Caco-2 (cell line): ENCODE data around the gene KATNAL1. TPM values are rescaled to one million over a fixed set of nuclear protein-coding genes. Genes with fewer than 3 reads are reported as not detected.

Experiments used
- BruUV-seq: library from RNA; stranded (reverse); fragments of 400-500 nt; replicated peaks from 2 replicates; lab custom pipeline; 2021; lab: Mats Ljungman, UMichigan
- CTCF ChIA-PET: fragments of 300-600 bp; sonication (Branson Sonifier 250); formaldehyde crosslinking; loops from one replicate; lab custom pipeline; 2022; ENCODE audit warnings: antibody characterized with exemption; lab: Charles Lee
- POLR2A ChIA-PET: fragments of 300-600 bp; sonication (Branson Sonifier 250); formaldehyde crosslinking; loops from one replicate; lab custom pipeline; 2022; ENCODE audit warnings: antibody characterized with exemption; lab: Charles Lee
- DNase-seq, 2 experiments: peaks; one replicate each; pipeline versions ENCODE4 v3.0.0 to v3.0.0-alpha.2; 2020 to 2022
- H3K27me3 ChIP-seq: replicated peaks from 2 replicates; pipeline ENCODE4 v1.6.0; 2011; ENCODE audit warnings: low read length; ENCODE audit not compliant: control insufficient read depth, insufficient read depth
- H3K36me3 ChIP-seq: 2 replicates; pipeline ENCODE4 v1.5.1; 2011; ENCODE audit warnings: low read length; ENCODE audit not compliant: control insufficient read depth, insufficient read depth
- H3K4me1 ChIP-seq: fragments of 250-450 bp; sonication (Bioruptor Pico); 2 replicates; pipeline ENCODE4 v1.5.1; 2020; ENCODE audit warnings: mild to moderate bottlenecking
- H3K4me3 ChIP-seq: 2 replicates; pipeline ENCODE4 v1.5.1; 2011; ENCODE audit warnings: low read depth, mild to moderate bottlenecking, control low read depth, low read length
- H3K9me3 ChIP-seq: fragments of 250-450 bp; sonication (Bioruptor Pico); 2 replicates; pipeline ENCODE4 v1.5.1; 2020; ENCODE audit warnings: mild to moderate bottlenecking, moderate library complexity
- H3K27ac Mint-ChIP-seq: one replicate; pipeline ENCODE4 v1.8.0; 2022; ENCODE audit warnings: mixed read lengths; ENCODE audit not compliant: unreplicated experiment
- H3K27me3 Mint-ChIP-seq: one replicate; pipeline ENCODE4 v1.8.0; 2022; ENCODE audit warnings: mixed read lengths; ENCODE audit not compliant: insufficient read depth, unreplicated experiment
- H3K36me3 Mint-ChIP-seq: one replicate; pipeline ENCODE4 v1.8.0; 2022; ENCODE audit warnings: mild to moderate bottlenecking, mixed read lengths; ENCODE audit not compliant: insufficient read depth, unreplicated experiment
- H3K4me1 Mint-ChIP-seq: one replicate; pipeline ENCODE4 v1.8.0; 2022; ENCODE audit warnings: low read depth, mixed read lengths; ENCODE audit not compliant: unreplicated experiment
- H3K4me3 Mint-ChIP-seq: one replicate; pipeline ENCODE4 v1.8.0; 2022; ENCODE audit warnings: mild to moderate bottlenecking, moderate library complexity, mixed read lengths; ENCODE audit not compliant: unreplicated experiment
- H3K9me3 Mint-ChIP-seq: one replicate; pipeline ENCODE4 v1.8.0; 2022; ENCODE audit warnings: mixed read lengths; ENCODE audit not compliant: unreplicated experiment
- intact Hi-C: fragments of 100-400 bp; cut with micrococcal nuclease; formaldehyde crosslinking; loops from one replicate; pipeline ENCODE4 v1.10.0; 2022; ENCODE audit not compliant: unreplicated experiment
- total RNA-seq: library from RNA; stranded (reverse); gene quantifications from 2 replicates; pipeline ENCODE4 v1.2.3, GENCODE V29; 2022
- TF ChIP-seq, protein P1 (sequence below), 2 experiments: fragments of 200-600 bp in 1 of 2; IDR thresholded peaks; 1 replicate in 1 of 2; 2 replicates in 1 of 2; pipeline versions ENCODE4 v1.5.1 to v1.8.0; 2011 to 2022; ENCODE audit warnings: antibody characterized with exemption in 1 of 2, control low read depth in 1 of 2, inconsistent platforms in 1 of 2, low read depth in 1 of 2, low read length in 1 of 2, mild to moderate bottlenecking in 1 of 2, moderate library complexity in 1 of 2; ENCODE audit not compliant: insufficient read depth in 1 of 2, severe bottlenecking in 1 of 2, unreplicated experiment in 1 of 2

Gene KATNAL1
- total RNA-seq, 1 experiment from 2014 or later = 8.1 TPM

- ChIA-PET POLR2A (no interaction called here), CTCF (interaction anchor here (0.7 kb wide), 1 partner anchor 138 kb away, joined by 7 read pairs; no protein-coding TSS in a partner anchor)
- H3K4me1 ChIP-seq = peaks cover 3% of the 10 kb centered on the region; the same call in 1 of the 2 replicates
- Mint-ChIP-seq H3K36me3 (no peaks in the 10 kb centered on the region), H3K4me3 (no peak overlapping the region), H3K27me3 (no peaks in the 10 kb centered on the region), H3K9me3 (peaks cover 16% of the 10 kb centered on the region), H3K27ac (no peak overlapping the region), H3K4me1 (no peaks in the 10 kb centered on the region)
- H3K9me3 ChIP-seq = peaks cover 8% of the 10 kb centered on the region; the same call in 1 of the 2 replicates
- H3K36me3 ChIP-seq = no peaks in the 10 kb centered on the region
- peak in 1 of 2 experiments; percentile 12 for DNase-seq
- no TSS peak for BruUV-seq
- intact Hi-C loops = no loop called here
- H3K4me3 ChIP-seq = no peak overlapping the region
- no peaks in the 10 kb centered on the region for H3K27me3 ChIP-seq
- TF ChIP-seq, protein P1, sequence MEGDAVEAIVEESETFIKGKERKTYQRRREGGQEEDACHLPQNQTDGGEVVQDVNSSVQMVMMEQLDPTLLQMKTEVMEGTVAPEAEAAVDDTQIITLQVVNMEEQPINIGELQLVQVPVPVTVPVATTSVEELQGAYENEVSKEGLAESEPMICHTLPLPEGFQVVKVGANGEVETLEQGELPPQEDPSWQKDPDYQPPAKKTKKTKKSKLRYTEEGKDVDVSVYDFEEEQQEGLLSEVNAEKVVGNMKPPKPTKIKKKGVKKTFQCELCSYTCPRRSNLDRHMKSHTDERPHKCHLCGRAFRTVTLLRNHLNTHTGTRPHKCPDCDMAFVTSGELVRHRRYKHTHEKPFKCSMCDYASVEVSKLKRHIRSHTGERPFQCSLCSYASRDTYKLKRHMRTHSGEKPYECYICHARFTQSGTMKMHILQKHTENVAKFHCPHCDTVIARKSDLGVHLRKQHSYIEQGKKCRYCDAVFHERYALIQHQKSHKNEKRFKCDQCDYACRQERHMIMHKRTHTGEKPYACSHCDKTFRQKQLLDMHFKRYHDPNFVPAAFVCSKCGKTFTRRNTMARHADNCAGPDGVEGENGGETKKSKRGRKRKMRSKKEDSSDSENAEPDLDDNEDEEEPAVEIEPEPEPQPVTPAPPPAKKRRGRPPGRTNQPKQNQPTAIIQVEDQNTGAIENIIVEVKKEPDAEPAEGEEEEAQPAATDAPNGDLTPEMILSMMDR (IDR thresholded peaks at IDR 0.05; ENCODE audit: insufficient read depth in 1 of 2, low read depth in 1 of 2, low read length in 1 of 2, severe bottlenecking in 1 of 2, unreplicated experiment in 1 of 2) = no peak
Observed at GRCh38 chr13:30354493-30355383, 47.4 kb upstream of the KATNAL1 start.

GRCh38 chr13:30353471-30354215 lies 46.3 kb upstream of the KATNAL1 start:
- no peak for DNase-seq
- TF ChIP-seq, protein P1 (IDR thresholded peaks at IDR 0.05; ENCODE audit: insufficient read depth in 1 of 2, low read depth in 1 of 2, low read length in 1 of 2, severe bottlenecking in 1 of 2, unreplicated experiment in 1 of 2) = no peak
- H3K27me3 Mint-ChIP-seq = no peaks in the 10 kb centered on the region
- H3K4me3 Mint-ChIP-seq = no peak overlapping the region
- H3K4me1 ChIP-seq = peaks cover 3% of the 10 kb centered on the region; the same call in 1 of the 2 replicates
- BruUV-seq = no TSS peak
- ChIA-PET CTCF (no interaction called here), POLR2A (no interaction called here)
- no peak overlapping the region for H3K27ac Mint-ChIP-seq
- peaks cover 8% of the 10 kb centered on the region; the same call in 1 of the 2 replicates for H3K9me3 ChIP-seq
- H3K4me3 ChIP-seq = no peak overlapping the region
- intact Hi-C loops = no loop called here
- no peaks in the 10 kb centered on the region for H3K27me3 ChIP-seq
- H3K4me1 Mint-ChIP-seq = no peaks in the 10 kb centered on the region
- H3K36me3 ChIP-seq = no peaks in the 10 kb centered on the region
- H3K36me3 Mint-ChIP-seq = no peaks in the 10 kb centered on the region
- H3K9me3 Mint-ChIP-seq = peaks cover 16% of the 10 kb centered on the region

DNA sequence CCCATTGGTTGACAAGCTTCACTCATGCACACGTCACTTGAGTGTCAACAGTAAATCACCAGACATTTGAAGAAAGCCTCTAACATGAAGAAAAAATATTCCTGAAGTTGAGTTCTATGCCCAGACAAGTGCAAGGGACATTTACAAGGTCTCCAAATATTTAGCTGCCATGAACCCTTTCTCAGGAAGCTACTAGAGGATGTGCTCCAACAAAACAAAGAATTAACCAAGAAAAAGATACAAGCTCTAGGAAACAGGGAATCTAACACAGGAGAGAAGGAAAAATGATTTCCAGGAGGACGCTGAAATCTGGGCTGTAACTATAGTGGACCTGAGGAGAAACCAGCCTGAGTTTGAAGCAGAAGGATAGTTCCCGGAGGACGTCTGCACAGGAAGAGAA lies 45.7 kb upstream of the KATNAL1 start:
- TF ChIP-seq, protein P1 (IDR thresholded peaks at IDR 0.05; ENCODE audit: insufficient read depth in 1 of 2, low read depth in 1 of 2, low read length in 1 of 2, severe bottlenecking in 1 of 2, unreplicated experiment in 1 of 2) = no peak
- DNase-seq = no peak
- H3K4me3 Mint-ChIP-seq = no peak overlapping the region
- peaks cover 8% of the 10 kb centered on the region; the same call in 1 of the 2 replicates for H3K9me3 ChIP-seq
- no peaks in the 10 kb centered on the region for H3K4me1 Mint-ChIP-seq
- H3K27ac Mint-ChIP-seq = no peak overlapping the region
- H3K9me3 Mint-ChIP-seq = peaks cover 16% of the 10 kb centered on the region
- no peaks in the 10 kb centered on the region for H3K27me3 Mint-ChIP-seq
- H3K36me3 Mint-ChIP-seq = no peaks in the 10 kb centered on the region
- H3K4me3 ChIP-seq = no peak overlapping the region
- BruUV-seq = no TSS peak
- H3K4me1 ChIP-seq = peaks cover 3% of the 10 kb centered on the region; the same call in 1 of the 2 replicates
- no peaks in the 10 kb centered on the region for H3K36me3 ChIP-seq
- intact Hi-C loops = no loop called here
- ChIA-PET POLR2A (no interaction called here), CTCF (interaction anchor here (0.7 kb wide), 1 partner anchor 10 kb away, joined by 4 read pairs; no protein-coding TSS in a partner anchor)
- H3K27me3 ChIP-seq = no peaks in the 10 kb centered on the region
